Ishikawa (cell line): ENCODE measurements around the gene PWP1.

Experiments used
- EP300 ChIP-seq: IDR thresholded peaks from 2 replicates; pipeline ENCODE4 v1.6.1; 2012; ENCODE audit warnings: borderline replicate concordance
- TAF1 ChIP-seq: IDR thresholded peaks from 2 replicates; pipeline ENCODE4 v1.6.1; 2012; ENCODE audit warnings: low read depth, mild to moderate bottlenecking
- TCF12 ChIP-seq: IDR thresholded peaks from 2 replicates; pipeline ENCODE4 v1.6.1; 2012; ENCODE audit warnings: low read depth
- TEAD4 ChIP-seq: IDR thresholded peaks from 2 replicates; pipeline ENCODE4 v1.6.1; 2012
- ZBTB7A ChIP-seq: IDR thresholded peaks from 2 replicates; pipeline ENCODE4 v1.6.1; 2012; ENCODE audit warnings: low read depth

GRCh38 chr12:107736914-107737313 is 51.3 kb downstream of the PWP1 start:
- TF ChIP-seq TAF1 = no peak
- no peak for TF ChIP-seq EP300
- TF ChIP-seq ZBTB7A = no peak
- TF ChIP-seq TCF12 = no peak
- TF ChIP-seq TEAD4 = no peak
